ENCODE results near the gene MEIS1. TPM values are rescaled to one million over a fixed set of nuclear protein-coding genes. Genes with fewer than 3 reads are reported as not detected.

Gene MEIS1
- total RNA-seq, 2 experiments from 2014 or later, result not detected

DNA sequence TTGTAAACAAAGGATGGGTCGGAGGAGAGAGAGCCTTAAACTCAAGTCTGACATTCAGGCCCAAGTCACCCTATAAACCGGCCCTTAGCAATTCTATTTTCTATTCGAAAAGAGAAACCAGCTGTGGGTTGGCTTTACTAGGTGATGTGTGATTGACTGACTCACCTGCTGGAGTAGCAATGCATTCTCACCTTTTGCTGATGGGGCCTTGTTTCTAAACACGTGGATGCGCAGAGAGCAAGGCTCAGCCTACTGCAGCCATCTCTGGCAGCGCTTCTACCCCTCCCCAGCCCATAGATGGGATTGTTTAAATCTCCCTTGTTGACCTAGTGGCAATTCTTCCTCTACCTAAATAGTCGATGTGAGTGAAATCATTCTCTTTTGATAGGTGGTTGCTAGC lies 138.5 kb downstream of the MEIS1 start:
- DNase-seq, result no peak
- H3K4me3 Mint-ChIP-seq, result no peak overlapping the region
- no peaks in the 10 kb centered on the region for H3K9me3 Mint-ChIP-seq
- no peaks in the 10 kb centered on the region for H3K36me3 Mint-ChIP-seq
- H3K4me1 Mint-ChIP-seq, result peaks cover 10% of the 10 kb centered on the region
- H3K27me3 Mint-ChIP-seq, result peaks cover 53% of the 10 kb centered on the region
- H3K27ac Mint-ChIP-seq, result no peak overlapping the region

- no peak overlapping the region for H3K4me3 Mint-ChIP-seq
- no peaks in the 10 kb centered on the region for H3K9me3 Mint-ChIP-seq
- H3K36me3 Mint-ChIP-seq, result no peaks in the 10 kb centered on the region
- H3K4me1 Mint-ChIP-seq, result peaks cover 10% of the 10 kb centered on the region
- H3K27ac Mint-ChIP-seq, result no peak overlapping the region
- DNase-seq, result no peak
- H3K27me3 Mint-ChIP-seq, result peaks cover 57% of the 10 kb centered on the region
Measured at GRCh38 chr2:66573821-66574233, 138.9 kb downstream of the MEIS1 start.

- H3K27ac Mint-ChIP-seq, result no peak overlapping the region
- H3K4me3 Mint-ChIP-seq, result no peak overlapping the region
- no peaks in the 10 kb centered on the region for H3K9me3 Mint-ChIP-seq
- H3K27me3 Mint-ChIP-seq, result peaks cover 68% of the 10 kb centered on the region
- H3K4me1 Mint-ChIP-seq, result peaks cover 10% of the 10 kb centered on the region
- DNase-seq, result no peak
- H3K36me3 Mint-ChIP-seq, result no peaks in the 10 kb centered on the region
Measured at GRCh38 chr2:66574701-66575624, 140.0 kb downstream of the MEIS1 start.

DNA sequence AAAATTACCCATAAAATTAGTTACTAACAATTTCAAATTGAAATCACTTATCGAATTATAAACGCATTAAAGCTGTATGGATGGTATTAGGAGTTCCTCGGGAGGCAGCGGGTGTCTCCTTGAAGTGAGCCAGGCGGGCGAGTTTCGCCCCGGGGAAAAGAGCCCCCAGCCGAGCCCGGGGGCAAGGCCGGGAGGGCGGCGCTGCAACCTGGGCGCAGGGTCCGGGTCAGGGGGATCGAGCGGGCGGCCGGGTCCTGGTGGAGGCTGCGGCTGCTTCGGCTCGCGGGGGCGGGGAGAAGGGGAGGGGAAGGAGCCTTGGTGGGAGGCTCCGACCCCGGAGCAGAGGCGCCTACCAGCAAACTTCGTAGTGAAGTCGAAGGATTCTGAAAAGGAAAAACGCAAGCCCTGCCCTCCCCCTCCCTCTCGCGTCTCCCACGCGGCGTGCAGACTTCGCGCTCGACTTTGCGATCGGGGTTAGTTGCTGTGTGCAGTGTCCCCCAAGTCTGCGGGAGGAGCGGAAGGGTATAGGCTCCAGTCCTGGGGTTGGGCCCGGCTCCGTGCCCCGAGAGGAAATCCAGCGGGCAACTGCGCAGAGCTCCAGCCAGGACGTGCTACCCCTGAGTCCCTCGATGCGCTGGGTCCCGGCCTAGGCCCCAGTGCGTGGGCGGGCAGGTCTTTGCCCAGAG lies 140.8 kb downstream of the MEIS1 start:
- no peak overlapping the region for H3K27ac Mint-ChIP-seq
- DNase-seq, result no peak
- no peak overlapping the region for H3K4me3 Mint-ChIP-seq
- H3K9me3 Mint-ChIP-seq, result no peaks in the 10 kb centered on the region
- H3K4me1 Mint-ChIP-seq, result peaks cover 10% of the 10 kb centered on the region
- peaks cover 74% of the 10 kb centered on the region for H3K27me3 Mint-ChIP-seq
- H3K36me3 Mint-ChIP-seq, result no peaks in the 10 kb centered on the region

DNA sequence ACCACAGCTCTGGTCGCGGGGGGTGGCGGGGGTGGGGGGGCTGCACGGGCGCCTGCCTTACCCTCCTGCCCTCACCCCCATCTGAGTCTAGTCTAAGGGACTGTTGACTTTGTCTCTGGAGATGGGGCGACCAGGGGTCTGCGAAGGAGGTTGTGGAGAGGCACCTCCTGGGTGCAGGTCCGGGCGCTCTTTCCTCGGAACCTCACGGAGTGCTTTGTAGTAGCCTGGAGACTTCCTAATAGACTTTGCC lies 141.3 kb downstream of the MEIS1 start:
- no peaks in the 10 kb centered on the region for H3K9me3 Mint-ChIP-seq
- DNase-seq, result no peak
- H3K27me3 Mint-ChIP-seq, result peaks cover 78% of the 10 kb centered on the region
- no peak overlapping the region for H3K4me3 Mint-ChIP-seq
- H3K36me3 Mint-ChIP-seq, result no peaks in the 10 kb centered on the region
- H3K27ac Mint-ChIP-seq, result no peak overlapping the region
- H3K4me1 Mint-ChIP-seq, result peaks cover 12% of the 10 kb centered on the region

- DNase-seq, result no peak
- Mint-ChIP-seq H3K27me3 (peaks cover 74% of the 10 kb centered on the region), H3K36me3 (no peaks in the 10 kb centered on the region), H3K4me1 (peaks cover 12% of the 10 kb centered on the region), H3K4me3 (no peak overlapping the region), H3K9me3 (no peaks in the 10 kb centered on the region), H3K27ac (no peak overlapping the region)
Measured at GRCh38 chr2:66576561-66577320, 141.8 kb downstream of the MEIS1 start.

- Mint-ChIP-seq H3K27ac (no peak overlapping the region), H3K27me3 (peaks cover 69% of the 10 kb centered on the region), H3K4me1 (peaks cover 12% of the 10 kb centered on the region), H3K36me3 (no peaks in the 10 kb centered on the region), H3K4me3 (no peak overlapping the region), H3K9me3 (no peaks in the 10 kb centered on the region)
- no peak for DNase-seq
Measured at GRCh38 chr2:66577321-66578053, 142.6 kb downstream of the MEIS1 start.

DNA sequence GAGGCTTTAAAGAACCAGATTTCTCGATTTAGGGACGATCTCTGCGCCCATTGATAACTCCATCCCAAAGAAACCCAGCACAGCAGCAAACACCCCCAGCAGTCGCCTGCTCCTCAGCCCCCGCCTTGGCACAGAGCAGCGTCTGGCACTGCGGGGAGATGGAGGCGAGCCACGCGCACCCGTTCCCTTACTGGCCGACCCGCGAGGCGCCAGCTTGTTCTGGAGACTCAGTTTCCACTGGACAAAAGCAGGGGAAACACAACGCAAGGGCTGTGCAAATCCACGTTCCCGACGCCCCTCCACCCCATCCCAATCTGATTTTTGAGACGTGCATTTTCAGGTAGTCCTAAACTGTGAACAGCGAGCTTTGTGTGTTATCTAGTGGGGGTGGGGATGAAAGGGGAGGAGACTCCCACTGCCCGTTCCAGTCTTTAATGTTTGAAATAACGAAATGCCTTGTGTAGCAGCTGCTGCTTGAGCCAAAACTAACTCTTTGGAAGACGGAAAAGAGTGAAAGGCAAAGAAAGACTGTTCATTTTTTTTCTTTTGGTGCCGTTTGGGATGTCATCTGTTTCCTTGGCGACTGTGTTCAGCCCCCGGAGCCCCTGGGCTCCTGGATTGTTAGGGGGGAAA lies 143.2 kb downstream of the MEIS1 start:
- DNase-seq, result no peak
- Mint-ChIP-seq H3K4me1 (peaks cover 12% of the 10 kb centered on the region), H3K9me3 (no peaks in the 10 kb centered on the region), H3K4me3 (no peak overlapping the region), H3K27ac (no peak overlapping the region), H3K27me3 (peaks cover 69% of the 10 kb centered on the region), H3K36me3 (no peaks in the 10 kb centered on the region)

- peaks cover 12% of the 10 kb centered on the region for H3K4me1 Mint-ChIP-seq
- H3K27ac Mint-ChIP-seq, result no peak overlapping the region
- H3K4me3 Mint-ChIP-seq, result no peak overlapping the region
- peaks cover 65% of the 10 kb centered on the region for H3K27me3 Mint-ChIP-seq
- H3K9me3 Mint-ChIP-seq, result no peaks in the 10 kb centered on the region
- no peak for DNase-seq
- H3K36me3 Mint-ChIP-seq, result no peaks in the 10 kb centered on the region
Measured at GRCh38 chr2:66578687-66579106, 143.8 kb downstream of the MEIS1 start.

DNA sequence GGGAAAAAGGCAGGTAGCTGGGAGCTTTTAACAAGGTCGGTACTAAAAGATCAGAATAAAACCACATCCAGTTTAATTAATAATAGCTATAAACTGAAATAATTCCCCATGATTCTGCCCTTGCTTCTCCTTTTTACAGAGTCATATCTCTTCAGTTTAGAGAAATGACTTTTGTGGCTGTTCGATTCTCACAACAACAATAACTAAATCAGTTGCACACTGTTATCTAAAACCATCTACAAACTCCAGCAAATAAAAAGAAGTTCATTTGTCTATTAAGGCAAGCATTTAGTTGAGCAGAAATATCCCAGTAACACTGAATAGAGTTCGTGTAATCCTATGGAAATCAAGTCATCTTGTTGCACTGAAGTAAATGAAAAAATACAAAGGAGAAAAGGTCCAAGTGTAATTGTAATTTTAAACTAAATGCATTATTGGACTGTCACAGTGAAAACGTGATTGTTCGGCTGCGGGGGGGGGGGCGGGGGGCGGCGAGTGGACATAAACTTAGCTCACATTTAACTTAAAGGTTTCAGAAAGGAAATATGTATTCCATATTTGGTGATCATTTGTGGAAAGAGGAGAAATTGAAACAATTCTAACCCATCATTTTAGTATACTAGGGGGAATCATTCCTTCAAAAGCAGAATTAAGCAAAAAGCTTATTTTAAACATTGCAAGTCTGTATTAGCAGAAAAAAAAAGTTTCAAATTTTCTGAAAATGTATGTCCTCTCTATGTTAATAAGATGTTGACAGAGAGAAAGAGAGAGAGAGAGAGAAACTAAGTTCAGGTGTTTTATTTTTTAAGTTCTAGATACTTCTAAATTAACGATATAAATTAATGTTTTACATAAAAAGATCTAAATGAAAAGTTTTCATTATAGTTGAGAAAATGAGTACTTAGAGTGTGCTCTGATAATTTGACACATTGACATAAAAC lies 144.5 kb downstream of the MEIS1 start:
- H3K4me3 Mint-ChIP-seq, result no peak overlapping the region
- no peak overlapping the region for H3K27ac Mint-ChIP-seq
- H3K4me1 Mint-ChIP-seq, result peaks cover 11% of the 10 kb centered on the region
- no peaks in the 10 kb centered on the region for H3K9me3 Mint-ChIP-seq
- H3K27me3 Mint-ChIP-seq, result peaks cover 61% of the 10 kb centered on the region
- H3K36me3 Mint-ChIP-seq, result no peaks in the 10 kb centered on the region
- DNase-seq, result no peak

DNA sequence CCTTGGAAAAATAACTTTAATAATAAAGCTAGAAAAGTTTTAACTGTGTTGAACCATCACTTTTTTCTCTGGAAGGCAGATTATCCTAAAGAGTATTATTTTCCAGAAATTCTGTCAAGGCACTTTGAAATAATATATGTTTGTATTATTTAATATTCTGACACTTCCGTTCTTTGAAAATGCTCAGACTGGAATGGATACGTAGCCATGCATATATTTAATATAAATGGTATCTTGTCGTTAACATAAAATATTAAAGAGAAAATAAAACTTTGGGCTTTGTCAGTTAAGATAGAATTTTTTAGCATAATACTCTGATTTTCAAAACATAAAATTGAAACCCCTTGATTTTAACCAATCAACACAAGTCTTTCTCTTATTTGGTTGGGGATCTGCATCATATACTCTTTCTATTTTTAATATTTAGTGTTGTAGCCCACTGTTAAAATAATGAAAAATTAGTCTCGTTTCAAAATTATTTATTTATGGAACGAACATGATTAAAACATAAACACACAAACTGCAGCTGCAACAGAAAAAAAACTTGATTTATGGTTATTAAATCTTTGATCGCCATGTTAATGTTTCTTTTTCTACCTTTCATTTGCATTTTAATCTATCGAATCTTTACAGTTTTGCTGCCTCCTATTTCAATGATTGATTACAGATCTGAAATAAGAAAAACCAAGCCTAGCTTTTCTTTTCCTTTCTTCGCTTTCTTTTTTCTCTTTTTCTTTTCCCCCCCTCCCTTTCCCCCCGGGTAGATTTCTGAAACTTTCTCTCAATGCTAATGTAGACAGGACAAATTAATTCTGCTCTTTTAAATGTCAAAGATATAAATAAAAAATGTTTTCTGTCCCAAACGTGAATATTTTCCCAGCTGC lies 145.5 kb downstream of the MEIS1 start:
- H3K27me3 Mint-ChIP-seq, result peaks cover 52% of the 10 kb centered on the region
- peaks cover 5% of the 10 kb centered on the region for H3K4me1 Mint-ChIP-seq
- H3K36me3 Mint-ChIP-seq, result no peaks in the 10 kb centered on the region
- H3K4me3 Mint-ChIP-seq, result no peak overlapping the region
- no peaks in the 10 kb centered on the region for H3K9me3 Mint-ChIP-seq
- no peak overlapping the region for H3K27ac Mint-ChIP-seq
- no peak for DNase-seq

GRCh38 chr2:66581339-66582103 lies 146.6 kb downstream of the MEIS1 start:
- no peak for DNase-seq

More at GRCh38 chr2:66581339-66582103, 146.6 kb downstream of the MEIS1 start:
- H3K4me3 Mint-ChIP-seq, result no peak overlapping the region
- peaks cover 3% of the 10 kb centered on the region for H3K4me1 Mint-ChIP-seq
- no peaks in the 10 kb centered on the region for H3K9me3 Mint-ChIP-seq
- no peak overlapping the region for H3K27ac Mint-ChIP-seq
- H3K36me3 Mint-ChIP-seq, result no peaks in the 10 kb centered on the region
- peaks cover 53% of the 10 kb centered on the region for H3K27me3 Mint-ChIP-seq
